H9 (cell line): Measurements from ENCODE around the gene CADPS. TPM values are rescaled to one million over a fixed set of nuclear protein-coding genes. Genes with fewer than 3 reads are reported as not detected.

Source experiments
- DNase-seq: peaks from one replicate; pipeline ENCODE4 v3.0.0-alpha.2; 2017
- H2AFZ ChIP-seq: one replicate; pipeline ENCODE4 v1.6.1; 2013; ENCODE audit warnings: mild to moderate bottlenecking, low read length, control low read depth, moderate library complexity
- H2AK5ac ChIP-seq: 2 replicates; pipeline ENCODE4 v1.6.1; 2013; ENCODE audit warnings: low read length, control low read depth, mixed read lengths; ENCODE audit not compliant: insufficient read length
- H2BK120ac ChIP-seq: one replicate; pipeline ENCODE4 v1.6.1; 2013; ENCODE audit warnings: low read depth, mild to moderate bottlenecking, low read length, control low read depth, inconsistent platforms; ENCODE audit not compliant: poor library complexity, severe bottlenecking
- H2BK12ac ChIP-seq: 2 replicates; pipeline ENCODE4 v1.6.1; 2013; ENCODE audit warnings: low read length, control low read depth, mixed read lengths, low read depth; ENCODE audit not compliant: insufficient read length
- H2BK15ac ChIP-seq: 2 replicates; pipeline ENCODE4 v1.6.1; 2013; ENCODE audit warnings: low read depth, low read length, control low read depth
- H2BK20ac ChIP-seq: one replicate; pipeline ENCODE4 v1.6.1; 2013; ENCODE audit warnings: low read depth, mild to moderate bottlenecking, low read length, control low read depth, inconsistent platforms; ENCODE audit not compliant: poor library complexity, severe bottlenecking
- H2BK5ac ChIP-seq: 2 replicates; pipeline ENCODE4 v1.6.1; 2013; ENCODE audit warnings: low read length, control low read depth, mixed read lengths; ENCODE audit not compliant: insufficient read length
- H3K14ac ChIP-seq: 2 replicates; pipeline ENCODE4 v1.6.1; 2013; ENCODE audit warnings: low read length, control low read depth; ENCODE audit not compliant: insufficient read depth
- H3K18ac ChIP-seq: 2 replicates; pipeline ENCODE4 v1.6.1; 2013; ENCODE audit warnings: low read depth, mild to moderate bottlenecking, mixed read lengths, low read length, control low read depth; ENCODE audit not compliant: insufficient read length
- H3K23ac ChIP-seq: 2 replicates; pipeline ENCODE4 v1.6.1; 2013; ENCODE audit warnings: low read length, control low read depth, mixed read lengths, low read depth; ENCODE audit not compliant: insufficient read length
- H3K23me2 ChIP-seq: 2 replicates; pipeline ENCODE4 v1.6.1; 2013; ENCODE audit warnings: low read depth, mild to moderate bottlenecking, mixed read lengths, low read length, control low read depth; ENCODE audit not compliant: insufficient read length, poor library complexity, severe bottlenecking
- H3K27ac ChIP-seq: 2 replicates; pipeline ENCODE4 v1.5.1; 2013; ENCODE audit warnings: low read length, control low read depth, mixed read lengths, low read depth; ENCODE audit not compliant: insufficient read length
- H3K27me3 ChIP-seq: 2 replicates; pipeline ENCODE4 v1.6.1; 2013; ENCODE audit warnings: low read length, control low read depth, inconsistent platforms; ENCODE audit not compliant: insufficient read depth
- H3K4ac ChIP-seq: 2 replicates; pipeline ENCODE4 v1.6.1; 2013; ENCODE audit warnings: low read depth, mild to moderate bottlenecking, control low read depth, inconsistent platforms, low read length, moderate library complexity
- H3K4me1 ChIP-seq: 2 replicates; pipeline ENCODE4 v1.6.1; 2013; ENCODE audit warnings: low read length, control low read depth, inconsistent platforms; ENCODE audit not compliant: insufficient read depth
- H3K4me2 ChIP-seq: 2 replicates; pipeline ENCODE4 v1.6.1; 2013; ENCODE audit warnings: low read length, control low read depth, mixed read lengths; ENCODE audit not compliant: insufficient read length, insufficient read depth
- H3K56ac ChIP-seq: 2 replicates; pipeline ENCODE4 v1.6.1; 2013; ENCODE audit warnings: low read depth, mild to moderate bottlenecking, mixed read lengths, low read length, control low read depth; ENCODE audit not compliant: insufficient read length
- H3K79me1 ChIP-seq: 2 replicates; pipeline ENCODE4 v1.6.1; 2013; ENCODE audit warnings: low read depth, mild to moderate bottlenecking, moderate library complexity, low read length, control low read depth, inconsistent platforms; ENCODE audit not compliant: insufficient read depth, poor library complexity, severe bottlenecking
- H3K79me2 ChIP-seq: 2 replicates; pipeline ENCODE4 v1.6.1; 2013; ENCODE audit warnings: low read length, control low read depth, inconsistent platforms; ENCODE audit not compliant: insufficient read depth
- H3K9ac ChIP-seq: 2 replicates; pipeline ENCODE4 v1.6.1; 2013; ENCODE audit warnings: low read length, control low read depth, mixed read lengths; ENCODE audit not compliant: insufficient read length; ENCODE audit errors: extremely low read depth
- H3K9me3 ChIP-seq: one replicate; pipeline ENCODE4 v1.6.1; 2013; ENCODE audit warnings: low read depth, low read length, inconsistent platforms; ENCODE audit not compliant: control insufficient read depth
- H3T11ph ChIP-seq: one replicate; pipeline ENCODE4 v1.6.1; 2013; ENCODE audit warnings: mild to moderate bottlenecking, low read length, control low read depth, inconsistent platforms
- H4K20me1 ChIP-seq: one replicate; pipeline ENCODE4 v1.6.1; 2013; ENCODE audit not compliant: control insufficient read depth, insufficient read length, insufficient read depth
- H4K5ac ChIP-seq: 2 replicates; pipeline ENCODE4 v1.6.1; 2013; ENCODE audit warnings: low read depth, mild to moderate bottlenecking, mixed read lengths, low read length, control low read depth; ENCODE audit not compliant: insufficient read length
- H4K8ac ChIP-seq: replicated peaks from 2 replicates; pipeline ENCODE4 v1.6.1; 2013; ENCODE audit warnings: low read length, control low read depth, mixed read lengths, low read depth; ENCODE audit not compliant: insufficient read length
- H4K91ac ChIP-seq: 2 replicates; pipeline ENCODE4 v1.6.1; 2013; ENCODE audit warnings: low read depth, mild to moderate bottlenecking, moderate library complexity, mixed read lengths, low read length, control low read depth; ENCODE audit not compliant: insufficient read length
- H3K27ac Mint-ChIP-seq, 3 experiments: 2 replicates in 2 of 3; 3 replicates in 1 of 3; pipeline ENCODE4 v1.8.0; 2020 to 2021; ENCODE audit warnings: mixed read lengths in 3 of 3, mild to moderate bottlenecking in 1 of 3, moderate library complexity in 1 of 3
- H3K27me3 Mint-ChIP-seq: 2 replicates; pipeline ENCODE4 v1.8.0; 2021; ENCODE audit warnings: low read depth, mild to moderate bottlenecking, moderate library complexity, mixed read lengths
- H3K36me3 Mint-ChIP-seq, 3 experiments: 2 replicates in 2 of 3; 3 replicates in 1 of 3; pipeline ENCODE4 v1.8.0; 2020 to 2021; ENCODE audit warnings: low read depth in 3 of 3, mixed read lengths in 3 of 3; ENCODE audit not compliant: insufficient read depth in 1 of 3
- H3K4me1 Mint-ChIP-seq, 2 experiments: 2 replicates each; pipeline ENCODE4 v1.8.0; 2020; ENCODE audit warnings: mixed read lengths in 2 of 2
- H3K4me3 Mint-ChIP-seq, 2 experiments: 2 replicates in 1 of 2; 3 replicates in 1 of 2; pipeline ENCODE4 v1.8.0; 2020 to 2021; ENCODE audit warnings: mild to moderate bottlenecking in 2 of 2, mixed read lengths in 2 of 2, moderate library complexity in 1 of 2
- H3K9me3 Mint-ChIP-seq, 2 experiments: 2 replicates in 1 of 2; 3 replicates in 1 of 2; pipeline ENCODE4 v1.8.0; 2020; ENCODE audit warnings: mild to moderate bottlenecking in 2 of 2, mixed read lengths in 2 of 2, moderate library complexity in 1 of 2
- WGBS: extraction: QIAGEN DNeasy Blood & Tissue Kit; methylation state at CpG from one replicate; pipeline ENCODE4 v1.1.7; 2013; ENCODE audit warnings: missing lambda C conversion rate, low lambda C conversion rate, mixed read lengths; ENCODE audit not compliant: insufficient read length; ENCODE audit errors: extremely low coverage; 5-methylcytosine and 5-hydroxymethylcytosine counted together
- total RNA-seq: library from RNA; stranded (reverse); gene quantifications from 2 replicates; pipeline ENCODE4 v1.2.1, GENCODE V29; 2021
- TF ChIP-seq, protein P1 (sequence below): fragments of 200-600 bp; sonication (generic); conservative IDR thresholded peaks from 3 replicates; pipeline ENCODE4 v1.8.0; 2021; ENCODE audit warnings: antibody characterized with exemption, mild to moderate bottlenecking

The CADPS gene
- total RNA-seq, 1 experiment from 2014 or later, result 6.6 TPM

GRCh38 chr3:62703451-62704167 lies 171.6 kb downstream of the CADPS start:
- H3K4ac ChIP-seq, result no peak overlapping the region
- H2BK20ac ChIP-seq, result no peak overlapping the region
- no peak overlapping the region for H2AK5ac ChIP-seq
- no peaks in the 10 kb centered on the region for H3K79me2 ChIP-seq
- no peaks in the 10 kb centered on the region for H3K23me2 ChIP-seq
- no peaks in the 10 kb centered on the region for H3K79me1 ChIP-seq
- no peak overlapping the region for H2AFZ ChIP-seq
- no peak overlapping the region for H3K14ac ChIP-seq
- no CpG with 5 or more reads among the region's 4 CpGs for whole genome bisulfite sequencing
- H3K4me2 ChIP-seq, result no peak overlapping the region
- no peak overlapping the region for H3K4me3 Mint-ChIP-seq
- H4K20me1 ChIP-seq, result no peaks in the 10 kb centered on the region
- peaks cover 16 to 20% of the 10 kb centered on the region in 2 experiments for H3K4me1 Mint-ChIP-seq
- no peak overlapping the region for H3K9ac ChIP-seq
- no peak overlapping the region for H4K91ac ChIP-seq
- TF ChIP-seq, protein P1, sequence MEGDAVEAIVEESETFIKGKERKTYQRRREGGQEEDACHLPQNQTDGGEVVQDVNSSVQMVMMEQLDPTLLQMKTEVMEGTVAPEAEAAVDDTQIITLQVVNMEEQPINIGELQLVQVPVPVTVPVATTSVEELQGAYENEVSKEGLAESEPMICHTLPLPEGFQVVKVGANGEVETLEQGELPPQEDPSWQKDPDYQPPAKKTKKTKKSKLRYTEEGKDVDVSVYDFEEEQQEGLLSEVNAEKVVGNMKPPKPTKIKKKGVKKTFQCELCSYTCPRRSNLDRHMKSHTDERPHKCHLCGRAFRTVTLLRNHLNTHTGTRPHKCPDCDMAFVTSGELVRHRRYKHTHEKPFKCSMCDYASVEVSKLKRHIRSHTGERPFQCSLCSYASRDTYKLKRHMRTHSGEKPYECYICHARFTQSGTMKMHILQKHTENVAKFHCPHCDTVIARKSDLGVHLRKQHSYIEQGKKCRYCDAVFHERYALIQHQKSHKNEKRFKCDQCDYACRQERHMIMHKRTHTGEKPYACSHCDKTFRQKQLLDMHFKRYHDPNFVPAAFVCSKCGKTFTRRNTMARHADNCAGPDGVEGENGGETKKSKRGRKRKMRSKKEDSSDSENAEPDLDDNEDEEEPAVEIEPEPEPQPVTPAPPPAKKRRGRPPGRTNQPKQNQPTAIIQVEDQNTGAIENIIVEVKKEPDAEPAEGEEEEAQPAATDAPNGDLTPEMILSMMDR, result no peak
- no peaks in the 10 kb centered on the region for H3K36me3 Mint-ChIP-seq
- H4K5ac ChIP-seq, result no peak overlapping the region
- no peak overlapping the region for H2BK12ac ChIP-seq
- H2BK5ac ChIP-seq, result no peak overlapping the region
- H2BK15ac ChIP-seq, result no peak overlapping the region
- H3K23ac ChIP-seq, result no peak overlapping the region
- peaks cover 2% of the 10 kb centered on the region; the same call in 1 of the 2 replicates for H3K4me1 ChIP-seq
- H3K56ac ChIP-seq, result no peak overlapping the region
- no peak overlapping the region for H2BK120ac ChIP-seq
- DNase-seq, result no peak
- no peak overlapping the region for H3K18ac ChIP-seq
- H3K27me3 ChIP-seq, result no peaks in the 10 kb centered on the region
- H4K8ac ChIP-seq, result no peak overlapping the region
- no peaks in the 10 kb centered on the region for H3K9me3 ChIP-seq
- H3K27ac ChIP-seq, result no peak overlapping the region
- H3K27me3 Mint-ChIP-seq, result no peaks in the 10 kb centered on the region
- no peak overlapping the region for H3T11ph ChIP-seq
- H3K9me3 Mint-ChIP-seq, result no peaks in the 10 kb centered on the region
- H3K27ac Mint-ChIP-seq, result 0 out of 7 replicates have a peak overlapping the region, but pooled peaks of 1 of the 3 experiments have one; percentile 20
